Central memory CD8-positive, alpha-beta T cell (primary cell): ENCODE measurements around the gene HOXB9.

Experiments
- ATAC-seq: fragments of 150-1000 bp; cut with Tn5 transposase; replicated peaks from 2 replicates; pipeline ENCODE4 v1.10.0; 2022; ENCODE audit warnings: mild to moderate bottlenecking, moderate FRiP score, moderate number of reproducible peaks; ENCODE audit not compliant: poor library complexity, severe bottlenecking; ENCODE audit errors: extremely low read depth
- DNase-seq, 2 donors: peaks; one replicate each; pipeline ENCODE4 v3.0.0; 2021; ENCODE audit warnings: low spot score in 2 of 2
- H3K27ac Mint-ChIP-seq: one replicate; pipeline ENCODE4 v1.8.0; 2022; ENCODE audit warnings: low read depth, mild to moderate bottlenecking, moderate library complexity, mixed read lengths
- H3K27me3 Mint-ChIP-seq: one replicate; pipeline ENCODE4 v1.8.0; 2022; ENCODE audit warnings: mixed read lengths
- H3K36me3 Mint-ChIP-seq: one replicate; pipeline ENCODE4 v1.8.0; 2022; ENCODE audit warnings: mild to moderate bottlenecking, moderate library complexity, mixed read lengths; ENCODE audit not compliant: insufficient read depth
- H3K4me1 Mint-ChIP-seq: one replicate; pipeline ENCODE4 v1.8.0; 2022; ENCODE audit warnings: mixed read lengths
- H3K4me3 Mint-ChIP-seq: one replicate; pipeline ENCODE4 v1.8.0; 2022; ENCODE audit warnings: mild to moderate bottlenecking, moderate library complexity, mixed read lengths
- H3K9me3 Mint-ChIP-seq: one replicate; pipeline ENCODE4 v1.8.0; 2022; ENCODE audit warnings: mixed read lengths

The HOXB9 gene

DNA sequence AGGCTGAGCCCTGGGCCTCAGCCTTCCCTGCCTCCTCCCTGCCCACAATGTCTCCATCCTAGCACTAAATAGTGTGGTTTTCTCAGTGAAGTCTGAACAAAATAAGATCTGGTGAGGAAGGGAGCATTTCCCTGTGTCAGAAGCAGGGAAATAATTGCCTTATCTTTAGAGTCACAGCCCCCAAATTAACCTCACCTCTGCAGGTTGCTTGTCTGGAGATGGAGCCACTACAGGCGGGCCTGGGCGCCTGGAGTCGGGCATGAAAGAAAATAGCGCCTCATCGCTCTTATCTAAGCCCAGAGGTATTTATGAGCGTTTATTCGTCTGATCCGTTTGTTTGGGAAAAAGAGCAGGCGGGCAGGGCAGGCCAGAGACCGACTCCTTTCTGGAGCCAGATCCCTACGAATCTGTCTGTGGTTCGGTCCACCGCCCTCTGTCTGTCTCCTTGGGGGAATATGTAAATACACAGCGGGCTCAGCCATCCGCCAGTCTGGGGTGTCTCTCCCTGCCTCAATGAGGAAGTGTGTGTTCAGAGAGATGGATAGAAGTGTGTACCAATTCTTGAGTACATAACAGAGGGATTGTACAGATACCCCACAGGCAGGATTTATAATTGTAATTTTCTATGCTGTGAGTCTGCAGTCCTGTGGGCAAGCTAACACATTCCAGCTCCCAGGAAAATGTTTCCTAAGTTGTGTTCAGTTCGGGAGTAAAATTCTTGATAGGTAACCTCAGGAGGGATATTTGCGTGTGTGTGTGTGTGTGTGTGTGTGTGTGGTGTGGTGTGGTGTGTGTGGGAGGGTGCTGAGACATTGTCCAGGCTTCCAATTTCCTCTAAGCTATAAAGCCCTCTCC, 25.7 kb downstream of the HOXB9 start:
- no peak for DNase-seq
- no peak overlapping the region for H3K27ac Mint-ChIP-seq
- no peak overlapping the region for H3K4me3 Mint-ChIP-seq
- peaks cover 44% of the 10 kb centered on the region for H3K4me1 Mint-ChIP-seq
- no peak for ATAC-seq
- peaks cover 11% of the 10 kb centered on the region for H3K36me3 Mint-ChIP-seq
- H3K27me3 Mint-ChIP-seq, result peaks cover 100% of the 10 kb centered on the region
- no peaks in the 10 kb centered on the region for H3K9me3 Mint-ChIP-seq

DNA sequence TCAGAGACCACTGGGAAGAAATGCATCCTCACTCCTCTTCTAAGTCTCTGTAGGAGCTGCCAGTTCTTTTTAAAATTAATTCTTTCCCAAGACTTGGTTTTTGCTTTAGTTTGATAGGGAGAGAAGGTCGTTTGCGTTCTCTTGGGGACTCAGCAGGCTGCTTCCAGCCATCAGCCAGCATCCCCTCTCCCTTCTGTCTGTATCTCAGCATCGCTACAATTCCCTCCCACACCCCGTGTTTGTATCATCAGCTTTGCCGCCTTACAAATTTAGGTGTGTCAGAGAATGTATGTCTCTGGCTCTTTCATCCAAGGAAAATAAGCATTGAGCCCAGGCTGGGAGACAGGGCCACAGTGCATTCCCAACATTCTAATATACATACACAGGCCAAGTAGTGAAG, 26.8 kb downstream of the HOXB9 start:
- Mint-ChIP-seq H3K9me3 (no peaks in the 10 kb centered on the region), H3K36me3 (peaks cover 11% of the 10 kb centered on the region), H3K27me3 (peaks cover 100% of the 10 kb centered on the region), H3K27ac (no peak overlapping the region), H3K4me3 (no peak overlapping the region), H3K4me1 (peaks cover 41% of the 10 kb centered on the region)
- DNase-seq (no peak), ATAC-seq (no peak)

DNA sequence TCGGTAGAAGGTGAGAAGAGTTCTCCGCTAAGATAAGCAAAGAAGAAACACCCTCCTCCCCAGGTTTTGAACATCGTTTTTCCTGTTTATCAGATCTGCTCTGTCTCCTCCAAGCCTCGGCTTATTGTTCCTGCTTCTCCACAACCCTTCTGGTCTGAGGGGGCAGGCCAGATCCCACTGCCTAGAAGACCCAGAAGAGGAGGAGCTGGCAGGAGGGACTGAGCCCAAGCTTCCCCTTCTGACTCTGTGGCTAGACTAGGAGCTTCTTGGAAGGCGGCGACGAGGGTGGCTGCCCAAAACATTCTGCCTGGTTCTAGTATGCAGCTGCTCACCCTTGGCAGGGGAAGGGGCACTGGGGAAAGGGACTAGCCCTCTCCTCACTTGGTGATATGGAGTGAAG, 27.4 kb downstream of the HOXB9 start:
- DNase-seq, result no peak
- H3K4me3 Mint-ChIP-seq, result peak overlapping the region; percentile 82
- no peak for ATAC-seq
- peaks cover 100% of the 10 kb centered on the region for H3K27me3 Mint-ChIP-seq
- H3K36me3 Mint-ChIP-seq, result peaks cover 15% of the 10 kb centered on the region
- H3K4me1 Mint-ChIP-seq, result peaks cover 45% of the 10 kb centered on the region
- H3K9me3 Mint-ChIP-seq, result no peaks in the 10 kb centered on the region
- H3K27ac Mint-ChIP-seq, result no peak overlapping the region

DNA sequence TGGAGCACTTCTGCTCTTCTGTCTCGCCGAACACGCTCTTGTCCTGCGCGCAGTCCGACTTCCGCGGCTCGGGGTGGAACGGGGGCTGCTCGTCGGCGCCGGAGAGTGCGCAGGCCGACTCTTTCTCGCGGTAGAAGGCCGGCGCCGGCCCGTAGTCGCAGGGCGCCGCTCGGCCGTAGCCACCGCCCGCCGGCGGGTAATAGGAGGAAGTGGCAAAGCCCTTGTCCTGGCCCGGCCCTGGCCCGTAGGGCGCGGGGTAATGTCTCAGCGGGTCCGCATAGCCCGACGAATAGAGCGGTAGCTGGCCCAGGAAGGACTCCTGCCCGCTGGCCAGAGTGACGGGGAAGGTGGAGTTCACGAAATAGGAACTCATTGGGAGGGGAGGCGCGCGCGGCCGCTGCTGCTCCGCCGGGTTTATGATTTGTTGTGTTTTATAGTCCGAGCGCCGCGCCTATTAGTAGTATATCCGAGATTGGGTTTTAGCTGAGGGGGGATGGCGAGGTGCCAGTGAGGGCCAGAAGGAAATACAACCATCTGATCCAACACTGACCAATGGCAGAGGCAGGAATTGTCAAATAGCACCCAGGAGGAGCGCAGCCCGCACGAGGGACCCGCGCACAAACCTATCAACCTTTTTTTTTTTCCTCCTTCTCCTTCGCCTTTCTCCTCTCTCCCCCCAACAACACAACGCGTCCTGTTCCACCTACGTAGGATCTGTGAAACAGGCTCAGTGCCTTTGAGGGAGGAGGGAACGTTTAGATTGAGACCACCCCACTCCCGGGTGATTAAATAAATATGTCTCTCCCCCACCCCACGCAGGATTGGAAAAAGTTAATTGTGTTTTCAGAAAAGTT, 28.2 kb downstream of the HOXB9 start:
- peak overlapping the region; percentile 82 for H3K4me3 Mint-ChIP-seq
- H3K36me3 Mint-ChIP-seq, result peaks cover 20% of the 10 kb centered on the region
- peaks cover 100% of the 10 kb centered on the region for H3K27me3 Mint-ChIP-seq
- H3K9me3 Mint-ChIP-seq, result no peaks in the 10 kb centered on the region
- no peak overlapping the region for H3K27ac Mint-ChIP-seq
- DNase-seq, result no peak
- peak; percentile 37 for ATAC-seq
- peaks cover 52% of the 10 kb centered on the region for H3K4me1 Mint-ChIP-seq

DNA sequence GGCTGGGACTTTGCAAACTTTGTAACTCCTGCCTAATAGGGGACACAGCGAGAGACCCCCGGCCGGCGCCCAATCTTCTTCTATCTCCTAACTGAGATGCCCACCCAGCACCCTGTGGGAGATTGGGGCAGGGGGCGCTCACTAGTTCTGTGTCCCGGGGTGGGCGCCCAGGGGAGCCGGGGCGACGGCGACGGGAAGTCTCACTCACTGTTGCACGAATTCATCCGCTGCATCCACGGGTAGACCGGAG, 28.7 kb downstream of the HOXB9 start:
- H3K27me3 Mint-ChIP-seq, result peaks cover 100% of the 10 kb centered on the region
- peaks cover 55% of the 10 kb centered on the region for H3K4me1 Mint-ChIP-seq
- no peak overlapping the region for H3K27ac Mint-ChIP-seq
- H3K4me3 Mint-ChIP-seq, result peak overlapping the region; percentile 82
- ATAC-seq (no peak), DNase-seq (no peak)
- H3K36me3 Mint-ChIP-seq, result peaks cover 20% of the 10 kb centered on the region
- H3K9me3 Mint-ChIP-seq, result no peaks in the 10 kb centered on the region

DNA sequence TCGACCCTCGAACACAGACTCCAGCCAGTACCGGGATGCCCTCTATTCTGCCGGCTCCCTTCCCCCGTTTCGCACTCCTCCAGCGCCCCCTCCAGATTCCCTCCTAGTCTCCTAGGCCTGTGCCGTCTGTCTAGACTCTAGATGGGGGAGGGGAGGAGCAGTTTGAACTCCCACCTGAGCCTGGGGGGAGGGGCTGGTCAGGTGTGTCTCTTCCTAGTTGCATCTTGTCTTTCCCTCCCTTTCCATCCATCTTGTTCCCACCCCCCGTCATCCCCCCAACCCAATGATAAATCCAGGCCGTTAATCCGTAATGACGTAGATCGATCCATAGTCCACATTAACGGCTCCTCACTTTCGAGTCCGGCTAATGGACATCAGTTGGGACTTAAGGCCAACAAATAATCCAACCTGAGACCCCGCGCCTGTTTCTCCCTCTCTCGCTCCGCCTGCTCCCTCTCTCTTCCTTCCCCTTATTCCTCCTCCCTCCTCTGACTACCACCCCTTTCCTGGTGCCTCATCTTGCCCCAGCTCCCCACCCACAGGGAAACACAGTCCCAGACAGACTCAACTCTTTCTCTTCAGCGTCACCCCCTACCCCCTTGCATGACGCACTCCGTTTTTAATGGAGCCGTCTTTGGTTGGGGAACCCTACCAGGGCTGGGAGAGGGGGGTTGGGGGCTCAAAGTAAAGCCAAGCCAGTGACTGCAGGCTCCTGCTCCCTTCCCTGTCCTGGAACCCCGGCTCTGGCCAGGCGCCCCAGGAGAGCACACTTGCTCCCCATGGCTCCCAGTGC, 29.2 kb downstream of the HOXB9 start:
- H3K4me3 Mint-ChIP-seq, result peak overlapping the region; percentile 82
- ATAC-seq, result no peak
- peaks cover 100% of the 10 kb centered on the region for H3K27me3 Mint-ChIP-seq
- no peaks in the 10 kb centered on the region for H3K9me3 Mint-ChIP-seq
- peaks cover 19% of the 10 kb centered on the region for H3K36me3 Mint-ChIP-seq
- H3K27ac Mint-ChIP-seq, result peak overlapping the region; percentile 6
- H3K4me1 Mint-ChIP-seq, result peaks cover 51% of the 10 kb centered on the region
- DNase-seq, result no peak

DNA sequence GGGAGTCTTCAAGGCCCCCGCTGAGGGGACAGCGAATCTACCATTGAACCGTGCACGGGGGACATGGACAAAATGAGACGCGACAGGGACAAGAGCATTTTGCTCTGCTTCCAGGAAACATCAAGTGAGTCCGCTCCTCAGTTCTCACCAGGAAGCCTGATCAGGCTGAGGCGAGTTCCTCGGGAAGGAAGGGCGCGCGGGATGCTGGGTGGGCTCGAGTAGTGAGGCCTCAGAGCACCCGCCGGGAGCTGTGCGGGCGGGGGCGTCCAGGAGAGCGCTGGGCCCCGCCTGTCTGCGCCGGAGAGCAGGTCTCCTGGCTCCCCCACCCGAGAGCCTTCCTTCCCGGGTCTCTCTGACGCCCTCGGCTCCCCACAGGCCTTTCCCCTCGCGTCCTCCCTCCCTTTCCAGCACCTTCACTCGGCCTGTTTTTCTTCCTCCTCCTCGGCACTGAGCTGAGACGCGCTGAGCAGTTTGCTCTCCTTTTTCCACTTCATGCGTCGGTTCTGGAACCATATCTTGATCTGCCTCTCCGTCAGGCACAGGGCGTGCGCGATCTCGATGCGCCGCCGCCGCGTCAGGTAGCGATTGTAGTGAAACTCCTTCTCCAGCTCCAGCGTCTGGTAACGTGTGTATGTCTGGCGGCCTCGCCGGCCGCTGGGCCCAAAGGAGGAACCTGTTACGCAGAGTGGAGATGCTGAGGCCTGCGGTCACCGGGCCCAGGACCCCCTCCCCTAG, 30.0 kb downstream of the HOXB9 start:
- Mint-ChIP-seq H3K9me3 (no peaks in the 10 kb centered on the region), H3K4me3 (peak overlapping the region; percentile 82), H3K36me3 (peaks cover 19% of the 10 kb centered on the region), H3K27me3 (peaks cover 100% of the 10 kb centered on the region), H3K27ac (peak overlapping the region; percentile 6), H3K4me1 (peaks cover 47% of the 10 kb centered on the region)
- no peak for DNase-seq
- no peak for ATAC-seq

DNA sequence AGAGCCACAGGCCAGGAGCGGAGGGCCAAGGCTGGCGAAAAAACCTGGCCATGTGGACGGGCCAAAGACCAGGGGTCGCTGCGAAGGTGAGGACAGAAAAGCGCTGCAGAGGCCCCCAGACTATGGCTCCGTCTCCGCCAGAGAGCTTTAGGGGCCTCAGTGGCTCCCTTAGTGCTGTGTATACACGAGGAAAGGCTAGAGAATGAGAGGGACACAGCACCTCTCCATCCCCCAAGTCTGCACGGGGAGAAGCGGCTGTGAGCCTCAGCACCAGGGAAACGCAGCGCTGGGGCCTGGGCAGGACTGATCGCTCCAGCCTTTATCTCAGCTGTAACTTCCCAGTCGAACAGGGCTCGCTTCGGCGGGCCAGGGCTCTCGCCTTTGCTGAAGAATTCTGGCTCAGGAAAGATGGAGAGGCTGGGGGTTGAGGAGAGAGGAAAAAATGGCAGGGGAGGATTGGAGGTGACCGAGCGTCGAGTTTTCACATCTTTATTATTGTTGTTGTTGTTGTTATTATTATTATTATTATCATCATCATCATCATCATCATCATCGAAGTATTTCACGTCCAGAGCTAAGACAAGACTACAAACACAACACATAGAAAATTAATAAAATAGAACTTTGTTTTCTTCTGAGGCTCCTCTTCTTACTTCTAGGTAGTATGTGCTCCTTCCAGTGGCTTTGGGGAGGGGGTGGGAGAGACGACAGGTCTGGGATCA, 30.7 kb downstream of the HOXB9 start:
- Mint-ChIP-seq H3K36me3 (peaks cover 19% of the 10 kb centered on the region), H3K4me3 (no peak overlapping the region), H3K4me1 (peaks cover 47% of the 10 kb centered on the region), H3K27me3 (peaks cover 95% of the 10 kb centered on the region), H3K9me3 (no peaks in the 10 kb centered on the region), H3K27ac (no peak overlapping the region)
- ATAC-seq (no peak), DNase-seq (no peak)

DNA sequence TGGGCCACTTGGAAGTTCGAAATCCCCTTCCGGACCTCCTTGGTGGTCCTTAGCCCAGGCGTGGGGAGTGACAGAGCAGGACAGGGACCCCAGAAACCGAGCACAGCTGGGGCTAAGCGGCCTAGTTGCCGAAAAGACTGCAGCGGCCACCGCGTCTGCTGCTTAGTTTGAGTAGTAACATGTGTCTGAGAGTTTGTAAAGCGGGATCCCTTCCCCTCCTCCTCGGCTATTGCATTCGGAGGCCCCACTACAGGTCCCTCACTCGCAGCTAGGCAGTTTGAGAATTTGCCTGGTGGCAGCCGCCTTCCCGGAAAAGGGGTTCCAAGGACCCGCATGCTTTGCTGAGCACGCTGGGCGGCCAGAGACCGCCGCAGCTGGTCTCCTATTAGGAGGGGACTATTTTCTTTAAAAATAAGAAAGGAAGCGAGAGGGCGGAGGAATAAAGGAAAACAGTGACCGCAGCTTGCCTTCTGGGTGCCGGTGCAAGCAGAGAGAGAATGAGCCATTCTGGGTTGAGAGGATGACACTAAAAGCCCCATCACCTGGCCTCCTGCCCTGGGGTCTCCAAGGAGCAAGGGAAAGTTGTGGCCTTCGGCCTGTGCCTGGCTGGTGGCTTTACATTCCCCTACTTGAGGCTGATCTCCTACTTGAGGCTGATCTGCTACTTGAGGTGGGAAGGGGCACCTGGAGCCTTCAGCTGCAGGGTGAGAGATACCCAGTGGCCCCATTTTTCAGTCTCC, 31.4 kb downstream of the HOXB9 start:
- H3K4me3 Mint-ChIP-seq, result no peak overlapping the region
- H3K27me3 Mint-ChIP-seq, result peaks cover 95% of the 10 kb centered on the region
- H3K27ac Mint-ChIP-seq, result no peak overlapping the region
- peaks cover 47% of the 10 kb centered on the region for H3K4me1 Mint-ChIP-seq
- H3K9me3 Mint-ChIP-seq, result no peaks in the 10 kb centered on the region
- DNase-seq, result no peak
- no peak for ATAC-seq
- peaks cover 20% of the 10 kb centered on the region for H3K36me3 Mint-ChIP-seq

DNA sequence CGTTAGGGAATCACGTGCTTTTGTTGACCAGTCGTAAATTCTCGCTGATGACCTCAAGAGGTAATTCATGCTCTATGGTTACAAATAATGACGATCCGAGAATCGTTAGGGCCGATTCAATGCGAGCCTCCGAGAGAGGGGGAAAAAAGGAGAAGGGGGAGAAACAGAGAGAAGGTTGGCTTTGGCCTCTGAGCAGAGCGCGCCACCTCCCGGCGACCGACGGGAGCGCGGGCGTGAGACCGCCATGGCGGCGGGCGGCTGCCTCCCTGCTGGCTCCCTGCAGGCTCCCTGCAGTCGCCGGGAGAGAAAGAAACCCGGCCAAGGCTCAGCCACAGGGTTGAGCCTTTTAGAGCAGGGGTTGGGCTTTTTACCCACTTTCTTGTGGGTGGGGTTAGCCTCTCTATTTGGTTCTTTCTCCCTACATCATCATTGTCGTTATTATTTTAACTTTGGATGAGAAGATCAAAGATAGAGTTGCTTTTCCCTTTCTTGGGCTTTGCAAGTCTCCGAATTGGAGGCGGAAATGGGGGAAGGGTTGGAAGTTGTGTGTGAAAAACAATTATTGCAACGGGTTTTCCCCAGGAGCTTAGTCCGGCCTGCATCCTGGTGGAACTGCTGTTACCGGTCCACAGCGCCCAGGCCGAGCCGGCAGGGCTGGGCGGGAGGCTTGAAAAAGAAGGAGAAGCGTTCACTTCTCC, 32.2 kb downstream of the HOXB9 start:
- H3K4me3 Mint-ChIP-seq, result peak overlapping the region; percentile 80
- peak; percentile 74 to 81 for DNase-seq
- H3K4me1 Mint-ChIP-seq, result peaks cover 47% of the 10 kb centered on the region
- peaks cover 93% of the 10 kb centered on the region for H3K27me3 Mint-ChIP-seq
- H3K9me3 Mint-ChIP-seq, result no peaks in the 10 kb centered on the region
- ATAC-seq, result peak; percentile 60
- H3K27ac Mint-ChIP-seq, result no peak overlapping the region
- peaks cover 20% of the 10 kb centered on the region for H3K36me3 Mint-ChIP-seq
